ENCODE measurements around the gene CORO1C. TPM values are rescaled to one million over a fixed set of nuclear protein-coding genes. Genes with fewer than 3 reads are reported as not detected.

Gene CORO1C
- total RNA-seq, 4 donors from 2014 or later: 277 to 473 (median 342) TPM

DNA sequence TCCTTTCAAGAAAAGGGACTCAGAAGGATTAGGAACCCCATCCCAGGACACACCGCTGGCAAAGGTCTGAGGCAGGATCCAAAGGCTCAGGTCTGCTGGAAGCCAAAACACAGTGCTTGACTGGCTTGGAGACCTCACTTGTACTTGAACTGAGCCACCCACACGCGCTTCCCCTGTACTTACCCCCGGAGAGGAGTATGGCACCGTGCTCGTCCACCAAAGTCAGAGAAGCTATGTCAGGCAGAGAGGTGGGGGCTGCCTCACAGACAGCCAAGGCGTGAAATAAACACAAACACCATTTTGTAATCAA is 86.6 kb downstream of the CORO1C start:
- Histone ChIP-seq H3K27me3 (no peaks in the 10 kb centered on the region), H3K36me3 (peaks cover 0 to 50% of the 10 kb centered on the region in 2 donors), H3K27ac (peak overlapping the region; percentile 25 to 70 (median 69)), H3K9me3 (no peaks in the 10 kb centered on the region), H3K4me3 (no peak overlapping the region), H3K4me1 (peaks cover 1 to 91% (median 14%) of the 10 kb centered on the region in 3 donors)
- no peak for ATAC-seq
- TF ChIP-seq POLR2AphosphoS5 (IDR thresholded peaks at IDR 0.05): no peak
- TF ChIP-seq EP300 (IDR thresholded peaks at IDR 0.05): no peak
- TF ChIP-seq POLR2A (IDR thresholded peaks at IDR 0.05): no peak
- TF ChIP-seq, protein P1, sequence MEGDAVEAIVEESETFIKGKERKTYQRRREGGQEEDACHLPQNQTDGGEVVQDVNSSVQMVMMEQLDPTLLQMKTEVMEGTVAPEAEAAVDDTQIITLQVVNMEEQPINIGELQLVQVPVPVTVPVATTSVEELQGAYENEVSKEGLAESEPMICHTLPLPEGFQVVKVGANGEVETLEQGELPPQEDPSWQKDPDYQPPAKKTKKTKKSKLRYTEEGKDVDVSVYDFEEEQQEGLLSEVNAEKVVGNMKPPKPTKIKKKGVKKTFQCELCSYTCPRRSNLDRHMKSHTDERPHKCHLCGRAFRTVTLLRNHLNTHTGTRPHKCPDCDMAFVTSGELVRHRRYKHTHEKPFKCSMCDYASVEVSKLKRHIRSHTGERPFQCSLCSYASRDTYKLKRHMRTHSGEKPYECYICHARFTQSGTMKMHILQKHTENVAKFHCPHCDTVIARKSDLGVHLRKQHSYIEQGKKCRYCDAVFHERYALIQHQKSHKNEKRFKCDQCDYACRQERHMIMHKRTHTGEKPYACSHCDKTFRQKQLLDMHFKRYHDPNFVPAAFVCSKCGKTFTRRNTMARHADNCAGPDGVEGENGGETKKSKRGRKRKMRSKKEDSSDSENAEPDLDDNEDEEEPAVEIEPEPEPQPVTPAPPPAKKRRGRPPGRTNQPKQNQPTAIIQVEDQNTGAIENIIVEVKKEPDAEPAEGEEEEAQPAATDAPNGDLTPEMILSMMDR (IDR thresholded peaks at IDR 0.05): no peak
- WGBS, 2 donors (ENCODE audit: low coverage in 1 of 2): 81 to 100% methylated on average over 3 to 6 of the region's 7 CpGs

- peak; percentile 78 for ATAC-seq
- H3K27me3 ChIP-seq: no peaks in the 10 kb centered on the region
- peaks cover 0 to 87% (median 10%) of the 10 kb centered on the region in 3 donors for H3K4me1 ChIP-seq
- H3K27ac ChIP-seq: peak overlapping the region; percentile 25 to 70 (median 69)
- H3K4me3 ChIP-seq: no peak overlapping the region
- peaks cover 0 to 45% of the 10 kb centered on the region in 2 donors for H3K36me3 ChIP-seq
- 59 to 70% methylated on average over 8 to 12 of the region's 18 CpGs for WGBS, 2 donors (ENCODE audit: low coverage in 1 of 2)
- H3K9me3 ChIP-seq: no peaks in the 10 kb centered on the region
- TF ChIP-seq EP300 (IDR thresholded peaks at IDR 0.05) (no peak), POLR2A (IDR thresholded peaks at IDR 0.05) (no peak), POLR2AphosphoS5 (IDR thresholded peaks at IDR 0.05) (peak; percentile 70)
- TF ChIP-seq, protein P1 (IDR thresholded peaks at IDR 0.05): no peak
Observed at GRCh38 chr12:108643941-108644810, 87.1 kb downstream of the CORO1C start.

DNA sequence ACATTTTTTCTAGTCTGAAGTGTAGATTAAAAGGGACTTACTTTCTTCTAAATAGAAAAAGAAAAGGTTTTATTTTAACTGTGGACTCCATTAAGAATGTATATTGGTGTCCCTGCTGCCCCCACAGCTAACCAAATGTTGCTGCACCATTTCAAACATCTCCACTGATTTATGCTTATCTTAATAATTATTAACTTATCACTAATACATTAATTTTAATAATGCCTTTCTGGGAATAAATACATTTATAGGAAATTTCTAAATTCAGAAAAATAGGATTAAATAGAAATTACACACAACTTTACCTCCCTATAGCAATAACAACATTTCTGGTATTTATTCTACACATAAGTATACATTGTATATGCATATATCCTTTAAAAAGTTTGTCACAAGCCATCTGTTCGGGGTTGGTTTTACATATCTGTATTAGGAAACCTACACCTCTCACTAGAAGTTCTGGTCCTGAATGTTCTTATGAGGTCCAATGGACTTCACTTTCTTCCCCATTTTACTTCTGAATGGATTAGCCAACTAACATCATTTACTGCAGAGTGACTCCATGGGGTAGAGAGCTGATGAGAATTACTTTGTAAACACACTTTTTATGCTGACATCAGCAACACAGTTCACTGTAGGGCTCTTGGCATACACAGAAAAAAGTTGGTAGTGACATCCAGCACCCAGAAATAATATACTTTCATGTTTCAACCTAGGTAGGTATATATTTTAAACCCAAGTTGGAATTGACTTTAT is 88.2 kb downstream of the CORO1C start:
- no peak for TF ChIP-seq POLR2AphosphoS5 (IDR thresholded peaks at IDR 0.05)
- Histone ChIP-seq H3K4me1 (peaks cover 0 to 87% (median 17%) of the 10 kb centered on the region in 3 donors), H3K27ac (peak overlapping the region in 3 of 4 donors; percentile 68 to 70 (median 70)), H3K27me3 (no peaks in the 10 kb centered on the region), H3K4me3 (no peak overlapping the region), H3K9me3 (no peaks in the 10 kb centered on the region), H3K36me3 (peaks cover 0 to 34% of the 10 kb centered on the region in 2 donors)
- 80 to 81% methylated on average over 1 of the region's 1 CpG for WGBS, 2 donors (ENCODE audit: low coverage in 1 of 2)
- ATAC-seq: no peak

GRCh38 chr12:108642269-108642870 is 88.9 kb downstream of the CORO1C start:
- H3K4me1 ChIP-seq: peaks cover 0 to 87% (median 23%) of the 10 kb centered on the region in 3 donors
- TF ChIP-seq POLR2AphosphoS5 (IDR thresholded peaks at IDR 0.05) (no peak), POLR2A (IDR thresholded peaks at IDR 0.05) (no peak), EP300 (IDR thresholded peaks at IDR 0.05) (no peak)
- TF ChIP-seq, protein P1 (IDR thresholded peaks at IDR 0.05): no peak
- no peak for ATAC-seq
- H3K27ac ChIP-seq: peak overlapping the region in 3 of 4 donors; percentile 36 to 72 (median 53)
- H3K9me3 ChIP-seq: no peaks in the 10 kb centered on the region
- no peaks in the 10 kb centered on the region for H3K27me3 ChIP-seq
- H3K4me3 ChIP-seq: no peak overlapping the region
- 64% methylated on average over 6 to 7 of the region's 16 CpGs for WGBS, 2 donors (ENCODE audit: low coverage in 1 of 2)
- H3K36me3 ChIP-seq: peaks cover 0 to 27% of the 10 kb centered on the region in 2 donors

Measured in gastroesophageal sphincter (tissue), 4 donors.